Occipital lobe (tissue), 2 donors: ENCODE results near the gene PLA2G10. TPM values are rescaled to one million over a fixed set of nuclear protein-coding genes. Genes with fewer than 3 reads are reported as not detected.
"Not testable (repeated sequence)": the region's sequence is repeated elsewhere in the genome, so short reads cannot be mapped to it uniquely, and the experiment has no call there.

Source experiments
- DNase-seq: peaks from one replicate; lab custom pipeline; 2025; lab: John Stamatoyannopoulos, UW
- total RNA-seq: library from RNA; depleted of rRNA; stranded (reverse); fragments of >200 nt; gene quantifications from one replicate; pipeline ENCODE4 v1.2.3, GENCODE V29; 2014

Gene PLA2G10
- total RNA-seq, 1 donor from 2014 or later = not detected

GRCh38 chr16:14667347-14668266 lies 26.5 kb downstream of the PLA2G10 start:
- no peak for DNase-seq

- no peak for DNase-seq
Observed at GRCh38 chr16:14658063-14658462, 36.0 kb downstream of the PLA2G10 start.

DNA sequence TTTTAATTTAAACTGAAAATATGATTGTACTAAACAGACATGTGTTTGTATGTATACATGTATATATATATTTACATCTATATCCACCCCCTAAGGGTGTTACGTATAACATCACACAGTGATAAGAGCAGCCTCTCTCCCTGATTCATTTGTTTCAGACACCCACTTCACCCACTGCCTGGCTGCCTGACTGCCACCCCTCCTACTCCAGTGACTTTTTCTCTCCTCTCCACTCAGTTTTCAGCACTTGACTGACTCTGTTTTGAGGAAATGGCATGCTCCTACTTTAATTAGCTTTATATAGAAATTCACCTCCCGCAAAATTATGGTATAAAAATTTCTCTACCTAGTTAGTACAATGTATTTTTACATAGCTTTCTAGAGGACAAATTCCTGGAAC lies 41.4 kb downstream of the PLA2G10 start:
- no peak for DNase-seq

DNA sequence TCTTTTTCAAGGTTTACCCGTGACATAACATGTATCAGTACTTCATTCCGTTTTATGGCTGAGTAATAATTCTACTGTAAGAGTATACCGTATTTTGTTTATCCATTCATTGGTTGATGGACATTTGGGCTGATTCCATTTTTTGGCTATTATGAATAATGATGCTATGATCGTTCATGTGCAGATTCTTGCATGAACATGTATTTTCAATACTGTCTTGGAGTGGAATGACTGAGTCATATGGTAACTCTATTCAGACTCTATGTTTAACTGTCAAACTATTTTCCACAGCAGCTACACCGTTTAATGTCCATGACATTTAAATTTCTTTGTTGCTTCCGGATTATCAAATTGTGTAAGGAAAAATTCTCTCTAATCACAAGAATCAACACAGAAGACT lies 43.5 kb downstream of the PLA2G10 start:
- DNase-seq = no peak

- no peak for DNase-seq
Observed at GRCh38 chr16:14649816-14650215, 44.3 kb downstream of the PLA2G10 start.

DNA sequence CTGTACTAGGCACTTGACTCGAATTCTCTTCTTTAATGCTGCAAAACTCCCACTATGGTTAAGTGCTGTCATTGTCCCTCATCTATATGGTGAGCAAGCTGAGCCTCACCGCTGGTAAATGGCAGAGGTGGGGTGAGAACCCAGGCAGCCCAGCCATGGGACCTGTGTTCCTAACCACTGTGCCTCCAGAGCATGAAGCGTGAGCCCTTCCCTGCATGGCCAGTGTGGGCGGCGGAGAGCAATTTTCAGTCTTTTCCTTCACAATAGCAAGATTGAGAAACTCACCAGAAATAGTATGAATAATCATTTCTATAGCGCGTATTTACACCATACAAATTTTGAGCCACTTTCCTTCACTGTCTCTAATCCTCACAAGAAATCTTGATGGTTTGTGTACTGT lies 52.2 kb downstream of the PLA2G10 start:
- no peak for DNase-seq

- DNase-seq = no peak
Observed at GRCh38 chr16:14641206-14641605, 52.9 kb downstream of the PLA2G10 start.

DNA sequence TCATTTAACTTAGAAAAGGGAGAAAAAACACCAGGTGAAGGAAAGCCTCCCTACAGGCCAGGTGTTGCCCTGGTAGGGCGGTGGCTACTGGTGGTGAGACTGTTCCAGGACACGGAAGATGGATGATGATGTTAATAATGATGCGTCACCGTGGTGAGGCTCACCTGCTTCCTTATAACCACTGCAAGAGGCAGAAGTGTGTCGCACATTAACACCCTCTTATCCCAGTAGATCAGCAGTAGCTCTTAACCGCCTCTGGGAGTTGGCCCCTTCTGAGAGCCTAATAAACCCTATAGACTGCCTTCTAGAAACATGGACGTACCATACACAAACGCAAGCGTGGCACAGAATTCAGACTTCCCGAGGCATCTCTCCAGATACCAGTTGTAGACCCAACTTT lies 53.6 kb downstream of the PLA2G10 start:
- DNase-seq = no peak

DNA sequence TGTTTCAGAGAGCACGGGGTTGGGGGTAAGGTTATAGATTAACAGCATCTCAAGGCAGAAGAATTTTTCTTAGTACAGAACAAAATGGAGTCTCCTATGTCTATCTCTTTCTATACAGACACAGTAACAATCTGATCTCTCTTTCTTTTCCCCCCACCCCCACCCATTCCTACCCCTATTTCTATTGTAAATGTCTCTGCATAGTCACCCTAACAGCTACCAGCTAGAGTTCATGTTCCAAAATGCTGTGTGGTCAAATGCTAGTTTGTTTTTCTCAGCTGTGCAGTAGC lies 57.2 kb downstream of the PLA2G10 start:
- DNase-seq = not testable (repeated sequence)

DNA sequence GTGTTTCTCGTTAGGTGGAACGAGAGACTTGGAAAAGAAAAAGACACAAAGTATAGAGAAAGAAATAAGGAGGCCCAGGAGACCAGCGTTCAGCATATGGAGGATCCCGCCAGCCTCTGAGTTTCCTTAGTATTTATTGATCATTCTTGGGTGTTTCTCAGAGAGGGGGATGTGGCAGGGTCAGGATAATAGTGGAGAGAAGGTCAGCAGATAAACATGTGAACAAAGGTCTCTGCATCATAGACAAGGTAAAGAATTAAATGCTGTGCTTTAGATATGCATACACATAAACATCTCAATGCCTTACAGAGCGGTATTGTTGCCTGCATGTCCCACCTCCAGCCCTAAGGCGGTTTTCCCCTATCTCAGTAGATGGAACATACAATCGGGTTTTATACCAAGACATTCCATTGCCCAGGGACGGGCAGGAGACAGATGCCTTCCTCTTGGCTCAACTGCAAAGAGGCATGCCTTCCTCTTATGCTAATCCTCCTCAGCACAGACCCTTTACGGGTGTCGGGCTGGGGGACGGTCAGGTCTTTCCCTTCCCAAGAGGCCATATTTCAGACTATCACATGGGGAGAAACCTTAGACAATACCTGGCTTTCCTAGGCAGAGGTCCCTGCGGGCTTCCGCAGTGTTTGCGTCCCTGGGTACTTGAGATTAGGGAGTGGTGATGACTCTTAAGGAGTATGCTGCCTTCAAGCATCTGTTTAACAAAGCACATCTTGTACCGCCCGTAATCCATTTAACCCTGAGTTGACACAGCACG lies 57.7 kb downstream of the PLA2G10 start:
- DNase-seq = not testable (repeated sequence)

DNA sequence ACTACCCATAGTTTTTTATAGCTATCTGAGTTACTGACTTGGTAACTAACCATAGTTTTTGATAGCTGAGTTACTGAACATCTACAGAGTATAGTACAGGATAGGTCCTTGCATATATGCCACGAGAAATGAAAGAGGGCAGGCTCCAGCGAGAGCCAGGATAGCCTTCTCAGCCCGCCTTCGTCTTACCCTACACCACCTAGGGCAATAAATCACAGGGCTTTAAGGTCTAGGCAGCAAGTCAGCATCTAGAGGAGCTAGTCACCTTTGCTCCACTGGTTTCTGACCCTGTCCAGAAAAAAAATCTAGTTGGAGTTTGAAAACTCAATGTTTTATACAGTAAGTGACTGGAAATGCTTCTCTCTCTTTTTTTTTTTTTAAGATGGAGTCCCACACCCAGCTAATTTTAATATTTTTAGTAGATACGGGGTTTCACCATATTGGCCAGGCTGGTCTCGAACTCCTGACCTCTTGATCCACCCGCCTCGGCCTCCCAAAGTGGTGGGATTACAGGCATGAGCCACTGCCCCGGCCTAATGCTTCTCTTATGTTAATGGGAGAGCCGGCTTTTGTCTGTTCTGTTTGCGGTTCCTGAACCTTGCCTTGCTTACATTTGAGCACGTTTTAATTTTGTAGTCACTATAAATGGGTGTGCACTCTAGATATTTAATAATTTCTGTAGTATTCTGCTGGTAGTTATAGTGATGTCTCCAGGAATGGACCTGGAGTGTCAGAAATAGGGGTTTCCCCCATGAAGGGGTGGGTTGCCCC lies 58.5 kb downstream of the PLA2G10 start:
- DNase-seq = no peak

GRCh38 chr16:14634389-14634725 lies 59.8 kb downstream of the PLA2G10 start:
- no peak for DNase-seq

GRCh38 chr16:14632693-14633569 lies 61.2 kb downstream of the PLA2G10 start, which contains the start of gene BFAR:
Gene BFAR (plus strand): TSS chr16:14632951. CDS start chr16:14644347, 11,396 bp downstream.
- peak; percentile 98 for DNase-seq

DNA sequence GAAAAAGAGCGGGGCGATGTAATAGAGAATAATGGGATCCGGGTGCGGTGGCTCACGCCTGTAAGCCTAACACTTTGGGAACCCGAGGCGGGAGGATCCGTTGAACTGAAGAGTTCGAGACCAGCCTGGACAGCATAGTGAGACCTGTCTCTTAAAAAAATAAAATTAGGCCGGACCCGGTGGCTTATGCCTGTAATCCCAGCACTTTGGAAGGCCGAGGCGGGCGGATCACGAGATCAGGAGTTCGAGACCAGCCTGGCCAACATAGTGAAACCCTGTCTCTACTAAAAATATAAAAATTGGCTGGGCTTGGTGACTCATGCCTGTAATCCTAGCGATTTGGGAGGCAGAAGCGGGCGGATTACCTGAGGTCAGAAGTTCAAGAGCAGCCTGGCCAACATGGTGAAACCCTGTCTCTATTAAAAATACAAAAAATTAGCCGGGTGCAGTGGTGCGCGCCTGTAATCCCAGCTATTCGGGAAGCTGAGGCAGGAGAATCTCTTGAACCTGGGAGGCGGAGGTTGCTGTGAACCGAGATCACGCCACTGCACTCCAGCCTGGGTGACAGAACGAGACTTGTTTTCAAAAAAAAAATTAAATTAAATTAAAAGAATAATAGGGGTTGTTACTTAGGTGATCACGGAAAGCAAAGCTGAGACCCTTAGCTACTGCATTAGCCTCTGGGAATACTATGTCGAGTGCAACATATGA lies 63.3 kb downstream of the PLA2G10 start:
- DNase-seq = not testable (repeated sequence)

DNA sequence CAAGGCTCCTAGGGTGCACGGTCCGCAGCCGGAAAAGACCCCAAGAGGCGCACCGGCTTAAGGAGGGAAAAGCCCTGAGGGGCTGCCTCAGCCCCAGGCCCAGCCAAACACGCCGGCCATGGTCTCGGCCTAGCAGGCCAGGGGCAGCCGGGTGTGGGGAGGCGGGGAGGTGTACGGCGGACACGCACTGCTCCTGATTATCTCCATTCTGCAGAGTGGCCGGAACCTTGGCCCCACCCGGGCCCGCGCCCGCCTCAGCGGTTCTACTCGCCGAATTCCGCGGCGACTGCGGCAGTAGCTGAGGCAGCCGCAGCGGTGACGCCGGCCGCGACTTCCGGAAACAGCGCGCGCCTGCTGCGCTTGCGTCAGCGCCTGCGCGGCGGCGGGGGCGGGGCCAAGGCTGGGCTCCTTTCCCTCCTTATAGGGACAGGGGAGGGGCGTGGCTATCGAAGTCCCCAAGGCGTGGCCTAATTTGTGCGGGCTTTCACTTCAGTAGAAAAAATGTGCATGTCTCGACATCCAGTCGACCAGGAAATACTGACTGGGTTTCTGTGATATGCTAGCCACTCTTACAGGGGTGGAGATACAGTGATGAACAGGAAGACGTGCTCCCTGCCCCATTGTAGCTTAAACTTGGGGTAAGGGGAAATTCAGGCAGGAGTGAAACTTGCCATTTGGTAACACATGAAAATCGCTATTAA lies 64.0 kb downstream of the PLA2G10 start, which contains the start of gene PARN:
TSS of gene PARN (minus strand) at position 342 of the 701 bp plus-strand sequence. CDS start at position 207, 135 bp downstream.
- peak; percentile 90 for DNase-seq

DNA sequence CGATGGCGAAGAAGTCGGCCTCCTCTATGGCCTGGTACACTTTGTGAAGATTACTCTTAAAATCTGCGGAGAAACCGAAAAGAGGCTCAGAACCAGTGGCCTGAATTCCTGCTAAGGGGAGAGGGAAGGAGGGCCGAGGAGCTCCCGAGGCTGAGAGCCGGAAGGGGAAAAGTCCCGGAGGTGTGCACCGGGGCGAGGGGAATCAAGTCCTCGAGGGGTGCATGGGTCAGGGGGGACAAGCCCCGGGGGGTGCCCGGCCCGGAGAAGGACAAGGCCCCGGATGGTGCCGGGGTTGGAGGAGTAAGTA lies 64.5 kb downstream of the PLA2G10 start:
- no peak for DNase-seq

DNA sequence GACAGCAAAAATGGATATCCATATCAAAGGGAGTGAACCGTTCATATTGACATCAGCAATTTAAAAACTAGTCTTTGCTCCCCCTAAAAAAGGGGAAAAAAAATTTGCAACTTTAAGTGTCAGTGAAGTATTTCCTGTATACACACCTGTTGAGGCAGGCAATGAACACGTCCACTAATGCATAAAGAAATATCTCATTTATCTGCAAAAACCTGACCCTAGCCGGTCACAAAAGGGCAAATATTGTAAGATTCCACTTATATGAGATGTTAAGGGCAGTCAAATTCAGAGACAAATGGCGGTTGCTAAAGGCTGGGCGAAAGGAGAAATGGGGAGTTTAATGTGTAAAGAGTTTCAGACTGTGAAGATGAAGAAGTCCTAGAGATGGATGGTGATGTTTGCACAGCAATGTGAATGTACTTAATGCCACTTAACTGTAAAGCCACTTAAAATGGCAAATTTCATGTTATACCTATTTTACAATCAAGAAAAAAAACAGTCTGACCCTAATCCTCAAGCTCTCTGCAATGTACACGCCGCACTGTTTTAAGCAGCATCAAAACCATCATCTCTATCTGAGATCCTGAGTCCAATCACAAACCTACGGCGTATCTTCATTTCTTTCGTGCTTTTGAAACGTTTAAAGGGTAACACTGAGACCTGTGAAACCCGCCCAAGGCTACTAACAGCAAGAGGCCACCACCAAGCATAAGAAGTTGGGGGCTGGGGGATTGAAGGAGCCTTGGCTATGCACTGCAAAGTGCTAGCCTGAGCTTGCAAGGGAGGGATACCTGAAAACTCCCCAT lies 65.1 kb downstream of the PLA2G10 start:
- DNase-seq = no peak

DNA sequence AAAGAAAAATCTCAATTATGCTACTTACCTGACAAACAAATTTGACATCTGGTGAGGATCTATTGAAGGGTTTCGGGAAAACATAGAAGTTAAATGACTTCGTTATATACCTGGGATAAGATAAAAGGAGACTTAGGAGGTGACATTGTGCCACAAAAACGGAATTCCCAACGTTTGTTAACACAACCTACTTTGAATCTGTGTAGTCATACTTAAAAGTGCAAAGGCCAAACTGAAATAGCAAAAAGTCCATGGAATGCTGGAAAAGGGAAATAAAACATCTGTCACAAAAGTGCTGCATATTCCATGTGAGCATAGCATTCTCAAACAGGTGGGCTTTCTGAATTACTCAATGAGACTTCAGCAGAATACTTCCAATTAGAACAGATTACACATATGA lies 67.0 kb downstream of the PLA2G10 start:
- DNase-seq = no peak
